T-helper 1 cell (primary cell): ENCODE results near the gene VWDE.
"Not testable (repeated sequence)": the region's sequence is repeated elsewhere in the genome, so short reads cannot be mapped to it uniquely, and the experiment has no call there.

Experiments used
- DNase-seq, 5 donors: peaks; one replicate each; pipeline ENCODE4 v3.0.0-alpha.2; 2012 to 2020
- total RNA-seq, 4 donors: gene quantifications; one replicate each; lab custom pipeline; 2026; lab: John Stamatoyannopoulos, UW

VWDE gene
- total RNA-seq: 4.6 to 17.2 (median 6.2) reads per million in 4 donors

DNA sequence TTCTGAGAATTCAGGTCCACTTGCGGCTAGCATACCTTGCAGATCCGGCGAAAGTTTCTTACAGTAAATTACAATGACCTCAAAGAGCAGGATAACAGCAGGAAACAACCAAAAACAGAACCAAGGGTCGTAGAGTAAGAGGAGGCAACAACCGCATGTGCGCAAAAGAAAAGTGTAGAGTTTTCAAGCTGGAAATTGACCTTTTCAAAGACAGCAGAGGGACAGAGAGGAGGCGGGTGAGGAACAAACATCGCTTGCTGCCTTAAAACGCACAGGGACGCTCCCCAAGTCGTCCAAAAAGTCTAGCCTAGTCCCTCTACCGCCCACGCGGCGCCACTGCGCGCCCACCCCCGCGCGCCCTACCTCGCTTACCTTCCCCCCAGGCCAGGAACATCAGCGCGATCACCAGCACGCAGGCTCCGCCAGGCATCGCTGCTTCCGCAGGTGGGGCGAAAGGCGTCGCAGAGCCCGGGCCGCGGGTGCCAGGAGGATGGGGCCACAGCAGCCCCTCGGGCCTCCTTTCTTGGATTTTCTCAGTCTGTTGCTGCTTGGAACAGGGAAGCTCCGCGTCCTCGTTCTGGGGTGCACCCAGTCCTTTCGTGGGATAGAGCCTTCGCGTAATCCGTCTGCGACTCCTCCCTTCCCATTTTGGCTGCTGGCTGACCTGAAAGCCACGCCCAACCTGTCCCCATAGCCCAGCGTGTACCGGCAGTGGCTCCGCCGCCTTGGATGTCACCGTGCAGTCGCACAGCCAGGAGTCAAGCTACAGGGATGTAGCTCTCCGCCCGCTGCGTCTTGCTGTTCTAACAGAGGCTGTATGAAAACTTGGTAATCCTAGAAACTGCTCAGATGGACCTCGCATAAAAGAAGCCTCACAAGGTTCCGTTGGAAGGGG, at the start of gene VWDE:
Gene VWDE (minus strand): TSS at position 579 of the 895 bp plus-strand sequence. CDS start 149 bp downstream, at position 430.
- peak in 4 of 5 donors; percentile 26 to 66 (median 38) for DNase-seq

DNA sequence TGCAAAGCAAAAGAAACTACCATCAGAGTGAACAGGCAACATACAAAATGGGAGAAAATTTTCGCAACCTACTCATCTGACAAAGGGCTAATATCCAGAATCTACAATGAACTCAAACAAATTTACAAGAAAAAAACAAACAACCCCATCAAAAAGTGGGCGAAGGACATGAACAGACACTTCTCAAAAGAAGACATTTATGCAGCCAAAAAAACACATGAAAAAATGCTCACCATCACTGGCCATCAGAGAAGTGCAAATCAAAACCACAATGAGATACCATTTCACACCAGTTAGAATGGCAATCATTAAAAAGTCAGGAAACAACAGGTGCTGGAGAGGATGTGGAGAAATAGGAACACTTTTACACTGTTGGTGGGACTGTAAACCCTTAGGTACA, 49.5 kb upstream of the VWDE start:
- DNase-seq: not testable (repeated sequence)

GRCh38 chr7:12450615-12451014, 47.0 kb upstream of the VWDE start:
- no peak for DNase-seq

DNA sequence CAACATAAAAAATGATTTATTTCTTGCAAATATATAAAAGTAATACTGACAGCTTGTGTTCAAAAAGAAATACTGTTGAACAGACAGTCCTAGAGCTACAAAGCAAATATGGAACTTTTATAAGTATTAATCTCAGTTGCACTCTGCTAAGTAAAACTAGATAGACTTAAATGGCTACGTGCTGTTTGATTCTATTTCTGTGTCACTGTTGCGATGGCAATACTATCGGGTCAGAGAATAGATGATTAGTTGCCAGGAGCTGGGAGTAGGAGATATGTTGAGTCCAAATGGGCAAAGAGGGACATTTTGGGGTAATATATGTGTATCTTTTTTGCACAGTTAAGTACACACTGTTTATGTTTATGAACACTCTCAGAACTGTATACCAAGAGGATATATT, 41.1 kb upstream of the VWDE start:
- no peak for DNase-seq

- DNase-seq: no peak
These were observed 36.6 kb upstream of the VWDE start for GRCh38 chr7:12440229-12440628.

DNA sequence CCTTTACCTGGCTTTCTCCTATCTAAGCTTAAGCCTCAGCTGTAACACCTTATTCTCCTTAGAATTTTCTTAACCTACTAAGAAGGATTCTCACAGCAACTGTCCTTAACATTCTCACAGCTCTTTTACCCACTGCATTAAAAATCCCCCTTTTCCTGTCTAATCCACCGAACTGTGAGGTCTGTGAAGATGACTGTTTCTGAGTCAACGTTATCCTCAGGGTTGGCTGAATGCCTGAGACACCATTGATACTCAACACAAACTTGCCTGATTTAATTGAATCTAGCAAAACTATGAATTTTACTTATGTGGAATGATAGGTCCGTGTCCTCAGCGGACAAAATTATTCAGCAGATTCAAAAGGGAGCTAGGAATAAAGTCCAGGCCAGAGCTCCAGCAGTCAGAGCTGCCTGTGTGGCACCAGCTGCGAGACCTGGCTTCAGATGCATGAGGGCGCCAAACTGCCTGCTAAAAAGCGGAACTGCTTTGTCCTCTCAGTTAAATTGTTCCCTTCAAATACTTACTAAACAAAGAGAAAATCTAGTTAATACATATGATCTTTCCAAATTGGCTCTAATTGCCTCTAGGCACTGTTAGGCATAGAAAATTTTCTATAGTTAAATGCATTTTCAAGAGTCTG, 33.4 kb upstream of the VWDE start:
- DNase-seq: no peak

- DNase-seq: no peak
These were observed 32.5 kb upstream of the VWDE start for GRCh38 chr7:12436126-12436525.

- no peak for DNase-seq
These were observed 30.5 kb upstream of the VWDE start for GRCh38 chr7:12434012-12434642.

DNA sequence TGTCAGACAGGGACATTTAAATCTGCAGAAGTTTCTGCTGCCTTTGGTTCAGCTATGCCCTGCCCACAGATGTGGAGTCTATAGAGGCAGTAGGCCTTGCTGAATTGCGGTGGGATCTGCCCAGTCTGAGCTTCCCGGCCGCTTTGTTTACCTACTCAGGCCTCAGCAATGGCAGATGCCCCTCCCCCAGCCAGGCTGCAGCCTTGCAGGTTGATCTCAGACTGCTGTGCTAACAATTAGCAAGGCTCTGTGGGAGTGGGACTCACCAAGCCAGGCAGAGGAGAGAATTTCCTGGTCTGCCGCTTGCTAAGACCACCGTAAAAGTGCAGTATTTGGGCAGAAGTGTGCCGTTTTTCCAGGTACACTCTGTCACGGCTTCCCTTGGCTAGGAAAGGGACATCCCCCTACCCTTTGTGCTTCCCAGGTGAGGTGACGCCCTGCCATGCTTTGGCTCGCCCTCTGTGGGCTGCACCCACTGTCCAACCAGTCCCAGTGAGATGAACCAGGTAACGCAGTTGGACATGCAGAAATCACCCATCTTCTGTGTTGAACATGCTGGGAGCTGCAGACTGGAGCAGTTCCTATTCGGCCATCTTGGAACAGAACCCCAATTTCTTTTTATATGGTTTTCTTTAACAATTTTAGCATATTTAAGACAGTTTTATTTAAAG, 28.4 kb upstream of the VWDE start:
- DNase-seq: no peak

GRCh38 chr7:12425311-12425710, 21.6 kb upstream of the VWDE start:
- DNase-seq: no peak

DNA sequence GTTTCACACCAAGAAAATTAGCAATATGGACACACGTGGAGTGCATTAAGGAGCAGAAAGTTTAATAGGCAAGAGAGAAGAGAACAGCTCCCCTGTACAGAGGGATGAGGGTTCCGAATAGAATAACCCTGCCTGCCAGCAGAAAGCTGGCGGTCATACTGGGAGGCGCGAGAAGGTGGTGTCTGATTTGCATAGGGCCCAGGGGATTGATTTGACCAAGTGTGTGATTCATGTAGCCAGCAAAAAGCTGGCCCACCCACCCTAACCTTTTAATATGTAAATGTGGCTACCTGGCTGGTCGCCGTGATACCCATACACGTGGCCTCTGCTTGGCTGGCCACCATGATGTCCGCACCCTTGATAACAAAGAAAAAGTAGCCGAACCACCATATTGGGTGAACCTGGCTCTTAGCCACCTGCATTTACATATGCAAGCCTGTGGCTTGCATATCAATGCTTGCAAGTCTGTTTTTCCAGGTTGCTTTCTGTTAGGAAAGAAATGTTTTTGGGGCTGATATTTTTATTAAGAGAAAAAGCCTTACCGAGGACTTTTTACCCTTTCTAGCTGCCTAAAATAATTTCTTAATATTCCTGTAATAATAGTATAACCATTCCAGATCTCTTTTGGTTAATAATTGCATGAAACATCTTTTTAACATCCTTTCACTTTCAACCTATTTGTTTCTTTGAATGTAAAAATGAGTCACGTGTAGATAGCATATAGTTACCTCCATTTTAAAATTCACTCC, 20.5 kb upstream of the VWDE start:
- DNase-seq: no peak

DNA sequence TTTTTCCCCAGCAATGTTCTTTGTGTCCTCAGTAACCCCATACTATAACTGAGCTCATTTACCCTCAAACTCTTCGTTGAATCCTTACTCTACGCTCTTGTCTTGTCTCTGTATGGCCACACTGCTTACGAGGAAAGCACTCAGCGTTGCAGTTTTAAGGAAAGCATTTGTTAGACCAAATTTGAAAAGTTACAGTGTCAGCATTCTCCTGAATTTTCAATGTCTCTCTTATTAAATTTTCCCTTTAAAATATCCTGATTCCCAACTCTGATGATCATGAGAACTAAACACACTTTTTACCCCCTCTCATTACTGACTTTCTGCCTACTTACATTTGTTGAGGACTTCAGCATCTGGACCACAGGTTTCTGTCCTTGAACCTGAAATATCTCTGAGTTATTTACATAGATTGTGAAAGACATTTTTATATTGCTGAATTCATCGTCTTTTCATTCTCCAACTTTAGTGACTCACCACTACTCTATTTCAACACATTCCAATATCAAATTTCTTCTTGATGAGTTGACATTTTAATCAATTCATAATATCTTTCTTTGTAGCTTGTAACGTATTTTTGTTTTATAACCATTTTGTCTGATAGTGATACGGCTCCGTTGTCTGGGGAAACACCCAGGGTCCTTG, 19.8 kb upstream of the VWDE start:
- DNase-seq: no peak

GRCh38 chr7:12422554-12423320, 19.1 kb upstream of the VWDE start:
- DNase-seq: no peak

DNA sequence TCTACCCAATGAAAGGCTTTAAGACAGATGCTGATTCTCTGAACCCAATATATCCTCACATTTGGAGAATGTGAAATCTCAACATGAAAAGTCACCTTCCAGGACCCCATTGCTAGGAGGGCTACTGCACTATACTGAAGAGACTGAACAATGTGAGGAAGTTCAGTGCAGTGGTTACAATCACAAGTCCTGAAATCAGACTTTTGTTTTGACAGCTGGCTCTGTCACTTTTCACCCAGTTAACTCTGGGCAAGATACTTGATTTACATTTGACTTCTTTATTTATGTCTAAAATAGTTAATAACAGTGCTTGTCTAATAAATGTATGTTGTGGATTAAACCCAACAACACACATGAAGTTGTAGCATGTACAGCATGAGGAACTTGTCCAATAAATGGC, 14.8 kb upstream of the VWDE start:
- DNase-seq: no peak

DNA sequence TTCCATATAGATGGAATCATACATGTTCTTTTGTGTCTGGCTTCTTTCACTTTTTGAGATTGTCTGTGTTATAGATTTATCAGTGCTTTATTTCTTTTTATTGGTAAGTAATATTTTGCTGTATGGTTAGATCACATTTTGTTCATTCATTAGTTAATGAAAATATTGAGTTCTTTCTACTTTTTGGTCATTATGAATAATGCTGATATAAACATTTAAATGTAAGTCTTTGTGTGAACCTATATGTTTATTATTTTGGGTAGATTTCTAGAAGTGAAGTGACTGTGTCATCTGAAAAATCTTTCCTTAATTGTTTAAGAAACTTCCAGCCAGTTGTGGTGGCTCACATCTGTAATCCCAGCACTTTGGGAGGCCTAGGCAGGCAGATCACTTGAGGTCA, 11.4 kb upstream of the VWDE start:
- DNase-seq: no peak

DNA sequence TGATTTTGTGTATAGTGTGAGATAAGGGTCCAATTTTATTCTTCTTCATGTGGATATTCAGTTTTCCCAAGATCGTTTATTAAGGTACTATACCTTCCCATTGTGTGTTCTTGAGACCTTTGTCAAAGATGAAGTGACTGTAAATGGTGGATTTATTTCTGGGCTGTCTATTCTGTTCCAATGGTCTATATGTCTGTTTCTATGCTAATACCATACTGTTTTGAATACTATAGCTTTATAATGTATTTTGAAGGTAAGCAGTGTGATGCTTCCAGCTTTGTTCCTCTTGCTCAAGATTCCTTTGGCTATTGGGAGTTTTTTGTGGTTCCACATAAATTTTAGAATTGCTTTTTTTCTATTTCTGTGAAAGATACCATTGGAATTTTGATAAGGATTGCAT, 8.7 kb upstream of the VWDE start:
- DNase-seq: no peak

- DNase-seq: no peak
These were observed 6.9 kb upstream of the VWDE start for GRCh38 chr7:12410523-12410922.

DNA sequence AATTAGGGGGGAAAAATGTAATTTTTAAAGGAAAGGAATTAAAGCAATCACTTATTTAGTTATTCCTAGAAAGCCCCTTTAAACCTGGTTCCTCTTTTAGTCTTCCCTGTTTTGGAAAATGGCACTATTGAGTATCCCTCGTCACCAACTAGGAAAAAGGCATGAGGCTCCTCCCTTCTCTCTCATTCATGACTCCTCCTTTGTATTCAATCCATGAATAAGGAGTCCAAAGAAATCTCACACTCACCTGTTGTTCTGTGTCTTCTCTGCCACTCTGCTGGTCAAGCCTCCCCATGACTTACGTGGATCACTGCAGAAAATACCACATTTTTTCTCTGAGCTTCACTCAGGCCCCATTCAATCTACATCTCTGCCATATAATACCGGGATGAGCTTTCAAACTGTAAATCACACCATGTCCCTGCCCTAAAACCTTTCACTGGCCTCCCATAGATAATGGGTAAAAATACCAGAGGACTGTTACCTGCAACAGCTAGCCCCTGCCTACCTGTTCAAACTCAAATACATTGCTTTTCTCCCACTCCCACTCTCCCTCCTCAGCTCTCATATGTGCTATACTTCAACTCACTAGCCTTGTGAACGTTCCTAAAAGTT, 5.5 kb upstream of the VWDE start:
- DNase-seq: no peak

DNA sequence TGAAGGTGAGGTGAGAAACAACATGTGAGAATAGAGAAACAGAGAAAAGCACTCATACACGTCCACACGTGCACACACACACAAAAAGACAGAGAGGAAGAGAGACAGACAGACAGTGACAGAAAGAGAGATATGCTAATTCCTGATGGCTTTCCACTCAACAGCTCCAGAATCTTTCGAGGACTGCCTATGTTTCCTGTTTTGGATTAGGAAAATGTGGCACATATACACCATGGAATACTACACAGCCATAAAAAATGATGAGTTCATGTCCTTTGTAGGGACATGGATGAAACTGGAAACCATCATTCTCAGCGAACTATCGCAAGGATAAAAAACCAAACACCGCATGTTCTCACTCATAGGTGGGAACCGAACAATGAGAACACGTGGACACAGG, 4.0 kb upstream of the VWDE start:
- not testable (repeated sequence) for DNase-seq

DNA sequence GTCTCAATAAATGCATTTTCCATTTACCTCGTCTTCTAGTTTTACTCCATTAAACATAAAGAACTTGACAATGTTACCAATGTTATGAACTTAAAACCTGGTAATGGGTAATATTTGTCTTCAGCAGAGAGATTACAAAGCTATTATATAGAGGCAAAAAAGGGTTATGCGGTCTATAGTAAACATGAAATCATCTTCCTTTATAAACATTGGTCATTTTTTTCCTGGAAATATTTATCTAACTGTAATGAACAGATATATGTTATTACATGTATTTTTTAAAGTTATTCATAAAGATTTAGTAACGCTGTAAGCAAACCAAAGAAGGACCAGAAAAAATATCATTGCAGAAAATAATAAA, 1.3 kb downstream of the VWDE start:
- no peak for DNase-seq
